Measurements from ENCODE around the gene OSER1. TPM values are rescaled to one million over a fixed set of nuclear protein-coding genes. Genes with fewer than 3 reads are reported as not detected.
A peak's percentile ranks its signal among the peaks of the same experiment; 100 is the strongest.

Gene OSER1
- total and polyA plus RNA-seq, 9 of the 15 experiments (the other 6 are each of a cell fraction or from before 2014, with no cell fraction given) = 15.5 to 57.3 (median 19.9) TPM

DNA sequence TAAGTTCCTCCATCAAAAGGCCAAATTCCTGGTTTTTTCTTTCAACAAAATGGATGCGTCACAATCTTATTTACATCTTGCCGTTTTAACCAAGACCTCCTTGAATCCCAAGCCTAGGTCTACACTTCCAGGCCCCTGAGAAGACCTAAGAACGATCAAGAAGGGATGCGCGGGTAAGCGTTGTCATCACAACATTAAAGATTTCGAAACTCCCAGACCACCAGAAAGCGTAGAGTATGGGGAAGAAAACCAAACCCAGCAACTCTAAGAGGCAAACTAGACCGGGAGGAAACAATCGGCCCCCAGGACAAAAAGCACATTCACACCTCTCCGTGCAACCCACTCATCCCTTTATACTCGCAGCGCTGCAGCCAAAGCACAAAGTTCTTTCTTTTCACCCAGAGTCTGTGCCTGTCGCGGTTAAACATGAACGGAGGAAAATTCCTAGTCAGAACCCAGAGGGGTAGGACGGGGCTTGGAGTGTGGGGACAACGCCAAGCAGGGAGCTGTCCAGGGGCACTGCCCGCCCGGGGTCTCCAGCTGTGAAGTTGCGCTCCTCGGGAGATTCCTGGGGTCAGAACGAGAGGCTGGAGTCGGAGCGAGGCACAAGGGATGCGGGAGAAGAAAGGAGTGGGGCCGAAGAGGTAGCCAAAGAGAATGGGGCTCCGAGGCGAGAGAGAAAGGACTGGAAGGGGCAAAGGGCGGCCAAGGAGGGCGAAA lies 725 bp downstream of the OSER1 start (continued):
- 0 out of 2 replicates have a peak, but pooled peaks have one; percentile 47 for TF ChIP-seq XRCC5 (IDR thresholded peaks at IDR 0.05; ENCODE audit: low read depth, low read length)
- peak; percentile 60 for TF ChIP-seq SMARCA4 (IDR thresholded peaks at IDR 0.05)
- TF ChIP-seq MYNN (IDR thresholded peaks at IDR 0.05) = no peak
- TF ChIP-seq MYNN (CRISPR knock-in tag; IDR thresholded peaks at IDR 0.05) = no peak
- TF ChIP-seq SMARCE1 (IDR thresholded peaks at IDR 0.05) = peak; percentile 83
- TF ChIP-seq, protein P1, sequence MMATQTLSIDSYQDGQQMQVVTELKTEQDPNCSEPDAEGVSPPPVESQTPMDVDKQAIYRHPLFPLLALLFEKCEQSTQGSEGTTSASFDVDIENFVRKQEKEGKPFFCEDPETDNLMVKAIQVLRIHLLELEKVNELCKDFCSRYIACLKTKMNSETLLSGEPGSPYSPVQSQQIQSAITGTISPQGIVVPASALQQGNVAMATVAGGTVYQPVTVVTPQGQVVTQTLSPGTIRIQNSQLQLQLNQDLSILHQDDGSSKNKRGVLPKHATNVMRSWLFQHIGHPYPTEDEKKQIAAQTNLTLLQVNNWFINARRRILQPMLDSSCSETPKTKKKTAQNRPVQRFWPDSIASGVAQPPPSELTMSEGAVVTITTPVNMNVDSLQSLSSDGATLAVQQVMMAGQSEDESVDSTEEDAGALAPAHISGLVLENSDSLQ (IDR thresholded peaks at IDR 0.05) = no peak
- TF ChIP-seq AFF4 (CRISPR knock-in tag; IDR thresholded peaks at IDR 0.05) = no peak
- no peak for TF ChIP-seq KLF10 (CRISPR knock-in tag; IDR thresholded peaks at IDR 0.05)
- TF ChIP-seq ZNF277 (CRISPR knock-in tag; IDR thresholded peaks at IDR 0.05; ENCODE audit: borderline replicate concordance) = no peak
- TF ChIP-seq MIER1 (IDR thresholded peaks at IDR 0.05; ENCODE audit: low read depth) = peak; percentile 77
- no peak for TF ChIP-seq CHD4 (IDR thresholded peaks at IDR 0.05; ENCODE audit: insufficient read depth, insufficient replicate concordance, low read depth, low read length, poor library complexity, severe bottlenecking)
- no peak for TF ChIP-seq ESRRA (IDR thresholded peaks at IDR 0.05; ENCODE audit: borderline replicate concordance, low read depth)
- TF ChIP-seq RBM39 (optimal IDR thresholded peaks at IDR 0.05; ENCODE audit: low read depth, low read length) = no peak
- TF ChIP-seq, protein P2, sequence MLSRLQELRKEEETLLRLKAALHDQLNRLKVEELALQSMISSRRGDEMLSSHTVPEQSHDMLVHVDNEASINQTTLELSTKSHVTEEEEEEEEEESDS (CRISPR knock-in tag; IDR thresholded peaks at IDR 0.05) = no peak
- no peak for TF ChIP-seq ZNF449 (CRISPR knock-in tag; IDR thresholded peaks at IDR 0.05)
- no peak for TF ChIP-seq ZNF785 (CRISPR knock-in tag; IDR thresholded peaks at IDR 0.05)
- TF ChIP-seq KLF16 (IDR thresholded peaks at IDR 0.05) = no peak
- 0 out of 2 replicates have a peak, but pooled peaks have one; percentile 28 for TF ChIP-seq MTA1 (IDR thresholded peaks at IDR 0.05; ENCODE audit: borderline replicate concordance)
- TF ChIP-seq ZBTB9 (CRISPR knock-in tag; IDR thresholded peaks at IDR 0.05) = no peak
